GM18861 (cell line): ENCODE results near the gene SYTL3.
"Not testable (repeated sequence)": the region's sequence is repeated elsewhere in the genome, so short reads cannot be mapped to it uniquely, and the experiment has no call there.

Source experiments
- ATAC-seq: cut with Tn5 transposase; IDR thresholded peaks from one replicate; pipeline ENCODE4 v1.9.1; 2021; ENCODE audit not compliant: unreplicated experiment

The SYTL3 gene

DNA sequence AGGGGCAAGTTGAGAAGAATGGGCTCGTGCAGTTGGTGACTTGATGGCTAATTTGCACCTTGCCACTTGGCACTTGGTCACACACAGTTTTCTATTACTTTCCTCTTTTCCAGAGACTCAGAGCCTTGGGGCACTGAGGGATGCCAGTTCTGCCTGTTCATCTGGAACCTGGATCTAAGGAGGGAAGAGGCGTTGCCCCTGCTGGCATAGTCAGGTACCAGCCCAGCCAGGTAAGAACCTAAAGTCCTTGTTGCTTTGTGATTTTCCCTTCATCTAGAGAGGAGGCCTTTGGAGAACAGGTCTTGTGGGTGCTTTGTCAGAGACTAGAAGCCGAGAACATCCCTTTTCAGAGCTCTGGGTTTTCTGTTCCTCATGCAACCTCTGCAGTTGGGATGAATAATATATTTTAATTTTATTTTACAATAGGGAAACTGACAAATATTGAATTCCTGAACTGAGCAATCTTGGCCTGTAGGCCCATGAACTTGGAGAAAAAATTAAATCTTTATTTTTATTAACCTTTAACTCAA lies 11.4 kb downstream of the SYTL3 start:
- ATAC-seq, result no peak

DNA sequence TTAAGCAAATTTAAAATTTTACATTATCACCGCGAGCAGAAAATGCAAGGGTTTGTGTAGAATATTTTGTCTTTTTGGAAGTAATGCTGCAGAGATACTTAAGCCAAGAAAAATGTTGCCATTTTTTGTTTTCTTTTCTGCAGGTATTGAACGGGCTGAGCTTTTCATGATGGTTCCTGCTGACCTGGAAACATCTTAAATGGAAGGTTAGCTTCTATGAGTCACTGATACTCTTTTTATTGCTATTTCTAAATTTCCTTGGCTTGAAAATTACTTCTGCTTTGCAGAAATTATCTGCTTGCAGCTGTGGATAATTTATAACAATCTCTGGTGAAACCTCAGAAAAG lies 12.7 kb downstream of the SYTL3 start:
- no peak for ATAC-seq

DNA sequence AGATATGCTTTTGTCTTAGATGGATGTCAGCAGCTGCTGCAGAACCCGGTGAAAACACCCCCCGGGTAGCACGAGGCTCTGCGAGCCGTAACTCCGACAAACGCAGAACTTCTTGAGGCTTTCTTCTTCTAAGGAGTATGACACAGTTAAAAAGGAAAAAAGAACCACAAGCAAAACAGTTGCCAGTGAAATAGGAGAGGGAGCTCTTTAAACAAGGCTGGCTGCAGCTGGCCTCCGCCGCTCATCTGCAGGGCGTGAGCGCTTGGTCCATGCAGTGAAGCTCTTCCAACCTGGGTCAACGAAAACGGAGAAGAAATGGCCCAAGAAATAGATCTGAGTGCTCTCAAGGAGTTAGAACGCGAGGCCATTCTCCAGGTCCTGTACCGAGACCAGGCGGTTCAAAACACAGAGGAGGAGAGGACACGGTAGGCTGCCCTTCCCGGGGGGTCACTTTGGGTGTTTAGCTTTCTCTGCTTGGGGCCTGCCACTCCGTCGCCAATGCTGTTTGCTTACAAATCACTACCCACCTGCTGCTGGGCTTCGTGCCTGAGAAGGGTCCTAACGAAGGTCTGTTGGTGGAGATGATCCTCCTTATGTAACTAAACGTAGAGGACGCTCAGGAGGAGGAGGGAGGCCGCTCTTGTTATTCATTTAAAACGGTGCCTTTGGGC lies 13.2 kb downstream of the SYTL3 start:
- ATAC-seq, result no peak

DNA sequence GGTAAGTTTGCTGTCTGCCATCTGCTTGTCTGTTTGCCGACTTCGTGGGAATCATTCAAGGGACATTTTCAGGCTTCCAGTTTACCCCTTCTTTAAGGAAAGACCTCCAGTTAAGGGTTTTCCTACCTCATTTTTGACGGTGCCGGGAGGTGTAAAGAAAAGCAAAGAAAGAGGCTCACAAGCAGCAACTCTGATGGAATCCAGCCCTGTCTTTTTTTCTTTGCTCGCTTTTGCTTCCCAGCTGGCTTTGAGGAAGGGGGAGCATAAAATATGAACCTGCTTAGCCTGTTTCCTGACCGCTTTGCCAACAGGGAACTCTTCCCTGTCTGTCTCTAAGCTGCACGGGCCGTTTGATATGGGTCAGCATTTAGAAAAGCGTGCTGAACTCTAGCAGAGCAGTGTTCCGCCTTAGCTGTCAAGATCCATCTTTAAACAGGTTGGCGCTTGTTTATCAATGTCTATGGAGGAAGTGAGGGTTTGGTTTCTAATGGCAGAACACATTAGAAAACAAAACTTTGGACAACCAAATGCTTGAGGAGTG lies 13.8 kb downstream of the SYTL3 start:
- no peak for ATAC-seq

DNA sequence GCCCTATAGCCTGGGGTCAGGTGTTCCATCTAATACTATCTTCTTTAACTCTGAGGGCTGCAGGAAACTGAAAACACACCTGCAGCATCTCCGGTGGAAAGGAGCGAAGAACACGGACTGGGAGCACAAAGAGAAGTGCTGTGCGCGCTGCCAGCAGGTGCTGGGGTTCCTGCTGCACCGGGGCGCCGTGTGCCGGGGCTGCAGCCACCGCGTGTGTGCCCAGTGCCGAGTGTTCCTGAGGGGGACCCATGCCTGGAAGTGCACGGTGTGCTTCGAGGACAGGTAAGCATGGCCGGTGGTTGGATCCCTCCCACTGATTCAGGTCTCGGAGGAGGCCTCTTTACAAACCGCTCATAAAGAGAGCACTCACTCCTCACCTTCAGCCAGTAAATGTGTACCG lies 15.5 kb downstream of the SYTL3 start:
- ATAC-seq, result no peak

DNA sequence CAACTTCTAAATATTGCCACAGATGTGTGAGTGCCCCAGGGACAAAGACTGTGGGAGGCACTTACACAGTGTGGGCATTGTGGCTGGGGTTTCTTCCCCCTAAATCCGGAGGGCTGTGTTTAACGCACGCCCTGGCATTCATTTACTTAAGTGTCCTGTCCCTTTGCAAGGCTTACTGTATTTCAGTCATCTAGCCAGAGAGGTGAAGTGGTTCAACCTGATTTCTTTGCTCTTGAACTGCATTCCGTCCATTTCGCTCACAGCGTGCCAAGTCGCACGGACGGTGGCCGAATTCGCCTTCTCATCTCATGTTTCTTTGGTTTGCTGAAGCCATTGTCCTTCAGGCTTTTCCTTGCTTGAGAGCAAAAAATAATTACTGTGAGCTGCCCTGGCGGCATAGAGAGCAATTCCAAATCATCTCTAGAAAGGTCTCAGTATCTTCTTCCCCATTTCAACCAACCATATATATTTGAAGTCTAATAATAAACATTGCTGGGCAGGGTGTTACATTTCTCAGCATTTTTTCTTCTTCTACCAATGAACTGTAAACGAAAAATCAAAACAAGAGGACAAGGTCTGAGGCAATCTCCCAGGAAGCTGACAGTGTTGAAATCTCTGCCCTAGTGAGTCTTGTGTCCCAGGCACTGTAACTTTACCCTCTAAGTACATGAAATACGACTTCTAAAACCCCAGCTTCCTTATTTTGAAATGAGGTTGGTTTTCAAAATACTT lies 16.9 kb downstream of the SYTL3 start:
- no peak for ATAC-seq

DNA sequence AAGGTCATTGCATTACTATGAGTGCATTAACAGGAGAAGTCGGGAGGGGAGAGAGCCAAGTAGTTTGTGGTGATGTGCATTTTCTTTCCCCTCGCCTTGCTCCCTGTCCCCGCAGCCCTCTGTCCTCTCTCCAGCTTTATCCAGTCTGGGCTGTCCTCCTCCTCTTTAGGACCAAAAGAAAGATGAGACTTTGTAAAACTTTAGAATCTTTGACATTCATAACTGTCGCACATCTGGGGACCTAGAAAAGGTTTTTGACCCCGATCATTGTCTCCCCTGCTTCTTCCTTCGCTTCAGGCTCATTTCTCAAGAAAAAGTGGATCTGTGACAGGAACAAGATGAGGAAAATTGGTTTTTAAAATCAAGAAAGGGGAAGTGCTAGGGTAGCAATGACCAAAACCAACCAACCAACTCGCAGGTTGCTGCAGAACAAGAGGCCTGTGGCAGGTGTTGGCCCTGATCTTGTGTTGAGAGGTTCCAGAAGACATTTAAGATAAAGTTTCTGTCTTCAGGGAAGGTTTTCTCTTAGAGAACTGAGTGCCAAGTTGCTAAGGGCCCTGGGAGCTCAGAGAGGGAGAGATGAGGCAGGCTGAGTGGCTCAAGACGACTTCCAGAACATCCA lies 17.6 kb downstream of the SYTL3 start:
- ATAC-seq, result no peak

DNA sequence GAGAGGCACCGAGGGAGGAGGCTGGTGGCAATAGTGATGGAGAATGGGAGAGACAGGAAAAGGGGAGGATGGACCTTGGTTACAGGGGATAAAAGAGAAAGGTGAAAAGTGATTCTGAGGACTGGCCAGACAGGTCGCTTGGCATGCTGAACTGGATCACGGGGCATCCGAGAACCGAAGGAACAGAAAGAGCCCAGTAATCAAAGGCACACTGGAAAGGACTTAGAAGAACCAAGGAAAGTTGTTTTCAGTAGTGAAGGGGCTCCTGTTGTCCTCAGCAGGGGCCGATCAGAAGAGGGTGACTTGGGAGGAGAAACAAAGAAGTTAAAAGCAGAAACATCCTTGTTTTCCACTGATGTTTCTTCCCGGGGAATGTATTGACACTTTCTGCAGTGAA lies 18.9 kb downstream of the SYTL3 start:
- no peak for ATAC-seq

DNA sequence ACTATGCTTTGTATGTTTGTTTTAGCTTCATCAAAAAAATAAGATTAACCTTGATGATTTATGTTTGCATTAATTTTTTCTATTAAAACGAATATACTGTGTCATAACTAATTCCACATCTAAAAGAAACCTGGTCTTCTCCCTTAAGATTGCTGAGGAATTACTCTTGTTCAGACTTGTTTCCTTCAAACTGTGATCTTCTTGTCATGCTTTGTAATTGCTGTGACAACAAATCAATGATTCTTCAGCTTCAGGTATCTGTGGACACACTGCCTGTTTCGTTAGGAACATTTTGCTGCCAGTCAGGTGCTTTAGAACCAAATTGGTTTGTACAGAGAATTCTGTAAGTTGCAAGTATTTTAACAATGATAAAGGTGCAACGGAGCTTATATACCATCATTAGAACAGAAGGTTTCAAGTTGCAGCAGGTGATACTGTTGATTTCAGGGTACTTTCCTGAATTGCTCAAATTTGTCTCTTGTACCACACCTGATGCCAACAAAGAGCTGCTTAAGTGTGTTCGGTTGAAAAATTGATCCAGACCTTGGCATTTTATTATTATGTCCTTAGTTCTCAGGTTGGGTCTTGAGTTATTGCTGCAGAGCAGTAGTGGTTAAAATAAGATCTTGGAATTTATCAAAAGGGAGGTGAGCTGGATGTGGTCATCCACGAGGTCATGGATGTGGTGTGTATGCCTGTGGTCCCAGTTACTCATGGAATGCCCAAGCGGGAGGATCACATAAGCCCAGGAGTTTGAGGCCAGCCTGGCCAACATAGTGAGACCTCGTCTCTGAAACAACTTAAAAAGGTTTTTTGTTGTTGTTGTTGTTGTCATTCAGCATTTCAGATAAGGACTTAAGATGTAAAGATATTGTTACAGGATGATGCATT lies 19.5 kb downstream of the SYTL3 start:
- no peak for ATAC-seq

DNA sequence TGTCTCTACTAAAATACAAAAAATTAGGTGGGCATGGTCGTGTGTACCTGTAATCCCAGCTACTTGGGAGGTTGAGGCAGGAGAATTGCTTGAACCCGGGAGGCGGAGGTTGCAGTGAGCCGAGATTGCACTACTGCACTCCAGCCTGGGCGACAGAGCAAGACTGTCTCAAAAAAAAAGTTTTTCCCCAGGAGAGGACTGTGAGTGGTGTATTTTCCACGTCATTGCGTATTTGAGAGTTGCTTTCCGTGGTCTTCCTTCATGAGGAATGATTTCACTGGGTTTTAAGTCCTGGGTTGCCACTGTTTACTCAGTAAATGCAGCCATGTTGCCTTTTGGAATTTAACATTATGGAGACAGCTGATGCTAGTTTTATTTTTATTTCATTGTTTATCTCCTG lies 22.3 kb downstream of the SYTL3 start:
- ATAC-seq, result not testable (repeated sequence)

DNA sequence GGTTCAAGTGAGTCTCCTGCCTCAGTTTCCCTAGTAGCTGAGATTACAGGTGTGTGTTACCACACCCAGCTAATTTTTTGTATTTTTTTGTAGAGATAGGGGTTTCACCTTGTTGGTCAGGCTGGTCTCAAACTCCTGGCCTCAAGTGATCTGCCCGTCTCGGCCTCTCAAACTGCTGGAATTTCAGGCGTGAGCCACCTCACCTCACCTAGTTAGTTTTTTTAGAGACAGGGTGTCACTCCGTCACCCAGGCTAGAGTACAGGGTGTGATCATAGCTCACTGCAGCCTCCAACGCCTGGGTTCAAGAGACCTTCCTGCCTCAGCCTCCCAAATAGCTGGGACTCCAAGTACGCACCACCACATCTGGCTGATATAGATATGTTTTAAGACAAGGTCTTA lies 22.9 kb downstream of the SYTL3 start:
- ATAC-seq, result no peak

DNA sequence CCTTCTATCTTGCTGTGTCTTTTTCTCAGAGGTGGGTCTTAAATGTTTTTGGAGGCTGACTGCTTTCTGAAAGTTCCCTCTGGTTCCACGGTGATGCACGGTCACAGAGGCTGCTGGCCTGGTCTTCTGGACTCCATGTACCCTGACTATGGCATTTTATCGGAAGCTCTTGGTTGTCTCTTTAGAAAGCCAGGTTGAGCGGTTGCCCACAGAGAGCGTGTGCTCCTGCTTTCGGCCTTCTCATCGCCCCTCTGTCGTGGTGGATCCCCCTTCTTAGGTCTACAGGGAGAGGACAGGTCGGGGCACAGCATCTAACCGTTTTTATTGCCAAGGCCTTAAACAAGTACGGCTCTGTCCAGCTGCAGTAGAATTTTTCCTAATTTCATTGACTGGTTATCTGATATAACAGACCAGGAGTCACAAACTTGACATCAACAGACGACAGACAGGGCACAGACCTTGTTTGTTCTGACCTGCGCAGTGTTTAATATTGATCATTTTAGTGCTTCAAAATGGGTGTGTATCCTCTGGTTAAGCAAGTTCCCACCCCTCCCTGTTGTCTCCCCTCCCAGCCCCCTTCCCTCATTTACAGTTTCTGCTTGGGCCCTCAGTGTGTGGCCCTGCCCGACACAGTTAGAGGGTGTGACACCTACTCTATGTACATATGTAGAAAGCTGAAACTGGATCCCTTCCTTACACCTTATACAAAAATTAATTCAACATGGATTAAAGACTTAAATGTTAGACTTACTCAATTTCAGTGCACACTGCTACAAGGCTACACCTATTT lies 24.7 kb downstream of the SYTL3 start:
- no peak for ATAC-seq

DNA sequence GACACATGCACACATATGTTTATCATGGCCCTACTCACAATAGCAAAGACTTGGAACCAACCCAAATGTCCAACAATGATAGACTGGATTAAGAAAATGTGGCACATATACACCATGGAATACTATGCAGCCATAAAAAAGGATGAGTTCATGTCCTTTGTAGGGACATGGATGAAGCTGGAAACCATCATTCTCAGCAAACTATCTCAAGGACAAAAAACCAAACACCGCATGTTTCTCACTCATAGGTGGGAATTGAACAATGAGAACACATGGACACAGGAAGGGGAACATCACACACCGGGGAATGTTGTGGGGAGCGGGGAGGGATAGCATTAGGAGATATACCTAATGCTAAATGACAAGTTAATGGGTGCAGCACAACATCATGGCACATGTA lies 27.2 kb downstream of the SYTL3 start:
- ATAC-seq, result not testable (repeated sequence)

DNA sequence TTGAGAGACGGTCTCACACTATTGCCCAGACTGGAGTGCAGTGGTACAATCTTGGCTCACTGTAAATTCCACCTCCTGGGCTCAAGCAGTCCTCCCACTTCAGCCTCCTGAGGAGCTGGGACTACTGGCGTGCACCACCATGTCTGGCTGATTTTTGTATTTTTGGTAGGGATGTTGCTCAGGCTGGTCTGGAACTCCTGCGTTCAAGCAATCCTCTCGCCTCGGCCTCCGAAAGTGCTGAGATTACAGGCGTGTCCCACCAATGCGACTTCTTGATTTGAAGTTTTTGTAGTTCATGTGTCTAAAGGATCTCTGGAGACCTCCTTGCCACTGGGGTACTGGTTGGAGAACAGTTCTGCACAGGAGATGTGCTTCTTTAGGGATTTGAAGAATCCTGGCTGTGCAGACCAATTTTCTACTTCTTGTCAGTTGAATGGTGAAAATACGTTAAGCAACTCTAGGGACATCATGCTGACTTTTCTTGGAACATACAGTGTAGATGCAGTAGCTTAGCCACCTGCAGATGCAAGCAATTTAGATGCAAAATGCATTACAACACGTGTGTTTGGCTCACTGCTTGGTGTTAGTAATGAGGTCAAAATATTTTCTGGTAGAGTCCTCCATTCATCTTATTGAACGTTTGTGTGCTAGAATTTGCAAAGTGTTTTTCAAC lies 28.2 kb downstream of the SYTL3 start:
- no peak for ATAC-seq

DNA sequence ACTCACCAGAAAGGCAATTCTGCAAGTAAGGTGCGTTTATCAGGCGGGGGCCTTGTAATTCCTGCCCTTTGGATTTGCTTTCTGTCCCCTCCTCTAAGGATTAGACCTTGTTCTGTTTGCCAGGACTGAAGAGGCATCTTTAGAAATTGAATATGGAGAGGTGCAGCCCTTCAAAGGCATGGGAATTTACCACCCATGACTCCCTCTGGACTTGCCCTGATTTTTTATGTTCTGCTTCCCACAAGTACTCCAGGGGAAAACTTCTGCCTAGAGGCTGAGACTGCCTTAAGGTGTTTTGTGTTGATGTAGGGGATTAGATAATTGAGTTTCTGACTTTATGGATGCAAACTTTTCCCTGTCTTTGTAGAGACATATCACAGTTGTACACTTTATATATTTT lies 30.2 kb downstream of the SYTL3 start:
- no peak for ATAC-seq

DNA sequence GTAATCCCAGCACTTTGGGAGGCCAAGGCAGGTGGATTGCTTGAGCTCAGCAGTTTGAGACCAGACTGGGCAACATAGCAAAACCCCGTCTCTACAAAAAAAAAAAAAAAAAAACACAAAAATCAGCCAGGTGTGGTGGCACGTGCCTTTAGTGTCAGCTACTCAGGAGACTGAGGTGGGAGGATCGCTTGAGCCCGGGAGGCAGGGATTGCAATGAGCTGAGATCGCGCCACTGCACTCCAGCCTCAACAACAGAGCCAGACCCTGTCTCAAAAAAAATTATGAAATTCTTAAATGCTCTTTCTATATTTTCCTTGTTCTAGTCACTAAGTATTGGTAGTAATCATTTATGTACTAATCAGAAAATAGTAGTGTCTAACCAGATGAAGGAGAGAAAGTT lies 30.6 kb downstream of the SYTL3 start:
- ATAC-seq, result no peak

DNA sequence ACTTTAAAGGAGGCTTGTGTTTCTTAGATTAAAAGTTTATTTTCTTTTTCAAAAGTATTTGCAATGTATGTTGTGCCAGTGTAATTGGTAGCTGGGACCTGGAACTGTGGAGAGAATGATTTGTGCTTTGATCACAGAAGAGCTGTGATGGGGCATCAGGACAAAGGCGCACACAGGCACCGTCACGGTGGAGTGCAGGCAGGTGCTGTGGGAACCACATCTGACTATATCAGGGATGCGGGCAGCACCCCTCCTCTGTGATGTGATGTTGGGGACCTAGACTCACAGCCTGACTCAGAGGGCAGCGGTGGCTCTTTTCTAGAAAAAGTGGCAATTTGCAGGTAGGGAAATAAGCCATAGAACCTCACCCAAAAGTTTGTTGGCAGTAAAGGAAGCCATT lies 34.5 kb downstream of the SYTL3 start:
- no peak for ATAC-seq

DNA sequence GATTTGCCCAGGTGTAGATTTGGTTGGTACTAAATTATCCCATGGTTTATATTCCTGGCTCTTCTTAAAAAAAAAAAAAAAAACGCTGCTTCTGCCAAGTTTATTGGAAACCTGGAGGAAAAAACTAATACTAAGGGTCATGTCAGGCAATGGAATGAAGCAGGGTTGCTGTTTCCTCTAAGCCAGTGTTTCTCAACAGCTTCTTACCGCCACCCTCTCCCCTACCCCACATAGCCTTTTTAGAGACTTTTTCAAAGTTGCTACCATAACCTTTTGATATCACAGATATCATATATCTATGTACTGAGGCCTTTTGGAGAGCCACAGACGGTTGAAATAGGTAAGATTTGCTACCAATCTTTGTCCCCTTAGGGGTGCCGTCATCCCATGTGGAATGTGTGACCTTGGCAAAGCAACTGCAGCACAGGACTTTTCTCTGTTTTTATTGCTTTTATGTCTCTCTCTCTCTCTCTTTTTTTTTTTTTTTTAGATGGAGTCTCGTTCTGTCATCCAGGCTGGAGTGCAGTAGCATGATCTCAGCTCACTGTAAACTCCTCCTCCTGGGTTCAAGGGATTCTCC lies 35.0 kb downstream of the SYTL3 start:
- no peak for ATAC-seq

DNA sequence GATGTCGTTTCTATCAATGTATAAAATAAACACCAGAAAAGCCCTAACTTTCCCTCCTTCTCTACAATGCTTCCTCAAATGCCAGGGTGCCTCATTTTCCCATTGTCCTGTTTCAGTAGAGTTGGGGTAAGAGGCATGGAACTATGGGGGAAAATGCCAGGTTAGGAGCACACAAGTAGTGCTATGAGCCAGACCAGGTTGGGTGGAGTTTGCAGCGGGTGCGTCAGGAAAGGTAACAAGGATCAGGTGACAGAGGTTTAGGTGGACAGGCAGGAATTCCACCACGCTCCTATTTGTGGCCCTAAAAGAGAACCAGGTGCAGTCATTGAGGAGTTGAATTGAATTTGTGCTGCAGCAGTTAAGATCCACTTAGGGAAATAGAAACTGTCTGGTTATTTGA lies 36.5 kb downstream of the SYTL3 start:
- ATAC-seq, result no peak
